A549 (cell line): ENCODE data around the gene CD81. TPM values are rescaled to one million over a fixed set of nuclear protein-coding genes. Genes with fewer than 3 reads are reported as not detected.

Experiments used
- ATAC-seq, 2 experiments: fragments of 200-7000 bp in 1 of 2; fragments of >200 bp in 1 of 2; cut with Nextera tagmentation in 1 of 2; cut with Tn5 transposase in 1 of 2; 3 replicates each; pipeline versions ENCODE4 v1.8.0 to v1.9.1; 2018 to 2020; ENCODE audit warnings: mild to moderate bottlenecking in 1 of 2, moderate library complexity in 1 of 2
- CTCF ChIA-PET: fragments of 300-600 bp; sonication (Branson Sonifier 250); formaldehyde crosslinking; extraction: SDS; loops from one replicate; lab custom pipeline; 2021; ENCODE audit warnings: antibody characterized with exemption, inconsistent platforms; lab: Yijun Ruan, JAX
- POLR2A ChIA-PET: fragments of 350-600 bp; formaldehyde crosslinking; extraction: SDS; loops from one replicate; lab custom pipeline; 2021; ENCODE audit warnings: antibody characterized with exemption, inconsistent platforms; lab: Yijun Ruan, JAX
- DNase-seq, 2 experiments: peaks; one replicate each; pipeline versions ENCODE4 v3.0.0 to v3.0.0-alpha.2; 2011 to 2016; ENCODE audit warnings: low read depth in 1 of 2, low spot score in 1 of 2
- FAIRE-seq: peaks from 2 replicates; lab custom pipeline; 2011; peaks lifted over from hg19 to GRCh38; lab: Jason Lieb, UNC
- H3K27ac ChIP-seq, 2 experiments: fragments of >200 bp; sonication (Bioruptor Twin); formaldehyde crosslinking; 3 replicates each; pipeline ENCODE4 v1.5.1; 2016 to 2017
- H3K4me1 ChIP-seq: fragments of >200 bp; sonication (Bioruptor Twin); formaldehyde crosslinking; 3 replicates; pipeline ENCODE4 v1.6.1; 2016
- H3K4me2 ChIP-seq: fragments of >200 bp; sonication (Bioruptor Twin); formaldehyde crosslinking; 3 replicates; pipeline ENCODE4 v1.6.1; 2016
- H3K4me3 ChIP-seq: fragments of >200 bp; sonication (Bioruptor Twin); formaldehyde crosslinking; 3 replicates; pipeline ENCODE4 v1.5.1; 2016
- H3K9me3 ChIP-seq: fragments of >200 bp; sonication (Bioruptor Twin); formaldehyde crosslinking; 3 replicates; pipeline ENCODE4 v1.6.1; 2016
- BHLHE40 ChIP-seq: IDR thresholded peaks from 2 replicates; pipeline ENCODE4 v1.6.1; 2012; ENCODE audit warnings: low read depth, low read length, inconsistent platforms
- CBX2 ChIP-seq: fragments of 200-600 bp; sonication (generic); IDR thresholded peaks from 2 replicates; pipeline ENCODE4 v1.6.1; 2016; ENCODE audit warnings: low read depth, mild to moderate bottlenecking, borderline replicate concordance
- CBX8 ChIP-seq: fragments of 200-600 bp; sonication (generic); IDR thresholded peaks from 2 replicates; pipeline ENCODE4 v1.6.1; 2016
- CHD2 ChIP-seq: fragments of 150-350 bp; IDR thresholded peaks from 2 replicates; pipeline ENCODE4 v1.6.1; 2014; ENCODE audit warnings: low read length; ENCODE audit not compliant: partially characterized antibody
- EHMT2 ChIP-seq: fragments of 200-600 bp; sonication (generic); IDR thresholded peaks from 2 replicates; pipeline ENCODE4 v1.6.1; 2016; ENCODE audit warnings: antibody characterized with exemption, low read depth, mild to moderate bottlenecking, moderate library complexity
- EP300 ChIP-seq, 2 experiments: fragments of >200 bp; sonication (Bioruptor Twin); formaldehyde crosslinking; IDR thresholded peaks; 2 replicates in 1 of 2; 3 replicates in 1 of 2; pipeline ENCODE4 v1.6.1; 2016 to 2017
- ESRRA ChIP-seq: fragments of 150-350 bp; IDR thresholded peaks from 2 replicates; pipeline ENCODE4 v1.6.1; 2014; ENCODE audit warnings: mild to moderate bottlenecking, low read length, borderline replicate concordance
- FOSB ChIP-seq: fragments of 250-450 bp; sonication (Bioruptor Pico); IDR thresholded peaks from 2 replicates; pipeline ENCODE4 v1.5.0; 2020; ENCODE audit warnings: mild to moderate bottlenecking, moderate library complexity
- FOSL2 ChIP-seq, 2 experiments: fragments of 450-650 bp in 1 of 2; fragments of >200 bp in 1 of 2; sonication (Bioruptor Twin) in 1 of 2; formaldehyde crosslinking; IDR thresholded peaks; 2 replicates each; pipeline versions ENCODE4 v1.5.0 to v1.6.1; 2016 to 2020; ENCODE audit warnings: mild to moderate bottlenecking in 1 of 2, moderate library complexity in 1 of 2
- GATA3 ChIP-seq: IDR thresholded peaks from 2 replicates; pipeline ENCODE4 v1.6.1; 2012; ENCODE audit warnings: borderline replicate concordance
- HES2 ChIP-seq: fragments of >200 bp; sonication (Bioruptor Twin); formaldehyde crosslinking; IDR thresholded peaks from 2 replicates; pipeline ENCODE4 v1.6.1; 2016
- HOXA7 ChIP-seq: fragments of 250-450 bp; sonication (Bioruptor Pico); IDR thresholded peaks from 2 replicates; pipeline ENCODE4 v1.5.0; 2020; ENCODE audit warnings: mild to moderate bottlenecking, moderate library complexity
- HOXB5 ChIP-seq: fragments of 250-450 bp; sonication (Bioruptor Pico); IDR thresholded peaks from 2 replicates; pipeline ENCODE4 v1.5.0; 2020; ENCODE audit warnings: mild to moderate bottlenecking, moderate library complexity
- KDM1A ChIP-seq: fragments of 200-600 bp; sonication (generic); IDR thresholded peaks from 2 replicates; pipeline ENCODE4 v1.6.1; 2016; ENCODE audit warnings: low read depth, mild to moderate bottlenecking
- KDM5A ChIP-seq: fragments of 200-600 bp; sonication (generic); IDR thresholded peaks from 2 replicates; pipeline ENCODE4 v1.6.1; 2016; ENCODE audit warnings: antibody characterized with exemption, mild to moderate bottlenecking
- MYC ChIP-seq: IDR thresholded peaks from 2 replicates; pipeline ENCODE4 v1.6.1; 2012; ENCODE audit warnings: mild to moderate bottlenecking, inconsistent platforms, low read length, improper control_type of control experiment, borderline replicate concordance
- NPAS2 ChIP-seq: fragments of 250-450 bp; sonication (Bioruptor Pico); IDR thresholded peaks from 2 replicates; pipeline ENCODE4 v1.8.0; 2022; ENCODE audit warnings: mild to moderate bottlenecking, moderate library complexity, borderline replicate concordance
- PHF8 ChIP-seq: fragments of 200-600 bp; sonication (generic); IDR thresholded peaks from 2 replicates; pipeline ENCODE4 v1.6.1; 2016; ENCODE audit warnings: low read depth, mild to moderate bottlenecking, antibody characterized with exemption, moderate library complexity, borderline replicate concordance
- POLR2AphosphoS2 ChIP-seq: conservative IDR thresholded peaks from 2 replicates; pipeline ENCODE4 v1.6.1; 2012; ENCODE audit warnings: low read length, improper control_type of control experiment, inconsistent platforms
- RAD21 ChIP-seq, 2 experiments: fragments of >200 bp in 1 of 2; sonication (Bioruptor Twin) in 1 of 2; formaldehyde crosslinking in 1 of 2; IDR thresholded peaks in 1 of 2; conservative IDR thresholded peaks in 1 of 2; 2 replicates in 1 of 2; 3 replicates in 1 of 2; pipeline ENCODE4 v1.6.1; 2012 to 2018; ENCODE audit warnings: inconsistent platforms in 1 of 2
- RARB ChIP-seq: fragments of 250-450 bp; sonication (Bioruptor Pico); IDR thresholded peaks from 2 replicates; pipeline ENCODE4 v1.8.0; 2021; ENCODE audit warnings: mild to moderate bottlenecking, moderate library complexity
- RCOR1 ChIP-seq: fragments of 150-350 bp; IDR thresholded peaks from 2 replicates; pipeline ENCODE4 v1.6.1; 2014; ENCODE audit warnings: antibody characterized with exemption, low read length, low read depth
- RFX5 ChIP-seq: fragments of 450-650 bp; IDR thresholded peaks from 2 replicates; pipeline ENCODE4 v1.7.1; 2014; ENCODE audit warnings: antibody characterized with exemption, mild to moderate bottlenecking, moderate library complexity
- SMC3 ChIP-seq: fragments of >200 bp; sonication (Bioruptor Twin); formaldehyde crosslinking; IDR thresholded peaks from 3 replicates; pipeline ENCODE4 v1.6.1; 2018; ENCODE audit warnings: inconsistent platforms
- TFCP2L1 ChIP-seq: fragments of 250-450 bp; sonication (Bioruptor Pico); IDR thresholded peaks from 2 replicates; pipeline ENCODE4 v1.5.0; 2021; ENCODE audit warnings: mild to moderate bottlenecking
- USF2 ChIP-seq: fragments of 450-650 bp; IDR thresholded peaks from 2 replicates; pipeline ENCODE4 v1.6.1; 2014; ENCODE audit warnings: antibody characterized with exemption
- ZFP36 ChIP-seq: fragments of 450-650 bp; IDR thresholded peaks from 2 replicates; pipeline ENCODE4 v1.6.1; 2014; ENCODE audit warnings: borderline replicate concordance; ENCODE audit not compliant: partially characterized antibody
- ZSCAN20 ChIP-seq: fragments of 250-450 bp; sonication (Bioruptor Pico); IDR thresholded peaks from 2 replicates; pipeline ENCODE4 v1.8.0; 2022; ENCODE audit warnings: mild to moderate bottlenecking, moderate library complexity
- WGBS: methylation state at CpG from one replicate; pipeline ENCODE4 v1.1.6; 2017; ENCODE audit errors: missing lambda C conversion rate; 5-methylcytosine and 5-hydroxymethylcytosine counted together
- polyA plus RNA-seq, 4 experiments: library from polyadenylated mRNA; depleted of rRNA in 3 of 4; stranded (reverse); fragments of >200 nt; fragmentation: RNase III in 1 of 4; extraction: RNeasy Plus Mini Kit Qiagen cat#74134 plus additional on column Dnase treatment in 1 of 4; gene quantifications; 2 replicates in 3 of 4; 3 replicates in 1 of 4; pipeline ENCODE4 v1.2.3, GENCODE V29; 2011 to 2017
- TF ChIP-seq, protein P1 (sequence below): IDR thresholded peaks from 2 replicates; pipeline ENCODE4 v1.6.1; 2012
- TF ChIP-seq, protein P2 (sequence below): IDR thresholded peaks from 2 replicates; pipeline ENCODE4 v1.6.1; 2012; ENCODE audit warnings: low read depth, borderline replicate concordance
- TF ChIP-seq, protein P3 (sequence below): fragments of 150-350 bp; IDR thresholded peaks from 2 replicates; pipeline ENCODE4 v1.6.1; 2014; ENCODE audit warnings: low read depth, mild to moderate bottlenecking, low read length

Gene CD81
- polyA plus RNA-seq, 2 of the 4 experiments (the other 2 are of a cell fraction): 125 to 247 TPM

GRCh38 chr11:2398664-2399355 is 21.7 kb downstream of the CD81 start:
- peaks cover 16% of the 10 kb centered on the region for H3K4me1 ChIP-seq
- POLR2A ChIA-PET: interaction anchor here (2.0 kb wide), 1 partner anchor 21 kb away, joined by 26 read pairs; the partner anchor contains the start of gene CD81
- TF ChIP-seq SMC3 (no peak), ZFP36 (no peak), HES2 (no peak), RAD21 (conservative IDR thresholded peaks at IDR 0.05 in 1 of 2, IDR thresholded peaks at IDR 0.05 in 1 of 2) (no peak), ZSCAN20 (CRISPR knock-in tag) (no peak), EP300 (IDR thresholded peaks at IDR 0.05) (no peak), HOXB5 (CRISPR knock-in tag) (no peak), USF2 (no peak), TFCP2L1 (CRISPR knock-in tag) (no peak), CHD2 (no peak)
- ATAC-seq: no peak
- CTCF ChIA-PET: interaction anchor here (1.0 to 31.0 kb wide), 12 partner anchors 7 to 494 kb away, joined by 3 to 903 read pairs (median 8); partner anchors contain the start of genes C11orf21 and TSPAN32
- DNase-seq: no peak
- no peak for FAIRE-seq
- no peaks in the 10 kb centered on the region for H3K9me3 ChIP-seq
- WGBS: 58% methylated on average over 6 of the region's 7 CpGs
- peak overlapping the region; percentile 89 to 98 for H3K27ac ChIP-seq
- H3K4me2 ChIP-seq: peak overlapping the region; percentile 98
- H3K4me3 ChIP-seq: peak overlapping the region; percentile 60

DNA sequence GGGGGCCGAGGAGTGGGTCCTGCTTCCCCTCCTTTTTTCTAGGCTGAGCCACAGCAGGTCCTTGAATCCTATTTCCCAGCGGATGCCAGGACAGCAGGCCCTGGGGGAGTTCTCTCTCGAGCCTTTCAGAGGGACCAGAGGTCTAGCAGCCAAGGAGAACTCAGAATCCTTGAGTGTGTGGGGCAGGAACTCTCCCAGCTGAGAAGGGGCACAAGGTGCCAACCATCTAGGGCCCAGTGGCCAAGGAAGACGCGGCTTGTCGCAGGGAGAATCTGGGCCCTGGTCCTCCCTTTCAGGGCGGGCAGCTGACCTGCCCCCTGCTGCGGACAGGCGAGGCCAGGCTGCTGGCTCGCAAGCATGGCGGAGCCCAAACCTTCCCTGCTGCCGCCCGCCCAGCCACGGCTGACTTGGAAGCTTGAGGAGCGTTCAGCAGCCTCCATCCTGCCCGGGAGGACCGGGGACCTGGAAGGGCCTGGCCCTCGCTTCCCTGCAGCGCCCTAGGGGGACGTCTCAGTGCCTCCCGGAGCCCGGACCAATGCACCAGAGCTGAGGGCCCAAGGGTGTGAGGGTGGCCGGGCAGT is 22.5 kb downstream of the CD81 start:
- ATAC-seq: peak; percentile 28 to 43
- peak; percentile 31 to 35 for DNase-seq

DNA sequence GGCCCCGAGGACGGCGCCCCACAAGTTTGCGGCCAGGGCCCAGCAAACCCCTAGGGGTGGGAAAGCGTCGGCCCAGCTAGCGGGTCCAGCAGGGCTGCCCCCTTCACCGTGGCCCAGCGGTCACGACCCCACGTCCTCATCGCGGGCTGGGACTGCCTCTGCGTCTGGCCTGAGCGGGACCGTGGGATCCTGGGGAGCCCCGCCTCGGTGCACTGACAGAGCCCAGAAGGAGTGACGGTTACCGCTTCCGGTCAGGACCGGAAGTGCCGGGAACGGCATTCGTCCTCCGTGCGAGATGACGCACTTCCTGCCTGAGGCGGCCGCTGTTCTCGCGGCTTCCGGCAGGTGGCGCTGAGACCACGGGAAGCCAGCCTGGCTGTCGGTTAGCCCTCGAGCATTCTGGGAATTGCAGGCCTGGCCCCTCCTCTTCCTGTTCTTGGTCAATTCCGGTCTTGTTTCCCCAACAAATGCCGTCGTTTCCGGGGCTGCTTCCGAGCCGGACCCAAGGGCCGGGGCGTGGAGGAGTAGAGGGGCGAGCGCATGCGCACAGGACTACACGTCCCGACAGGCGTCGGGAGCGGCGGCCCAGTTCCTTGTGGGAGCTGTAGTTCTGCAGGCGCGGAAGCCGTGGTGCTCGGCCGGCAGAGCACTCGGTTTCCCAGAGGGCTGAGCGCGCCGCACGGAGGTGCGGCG is 23.1 kb downstream of the CD81 start, which contains the start of gene TSSC4:
TSS of gene TSSC4 (plus strand) at position 682 of the 693 bp plus-strand sequence. CDS start 1,884 bp downstream, outside the sequence.
- H3K4me2 ChIP-seq: peak within 1 kb of the TSS; percentile 98
- ChIA-PET CTCF (interaction anchor here (0.6 to 31.0 kb wide), 25 partner anchors 9 to 1415 kb away, joined by 3 to 903 read pairs (median 5); partner anchors contain the start of genes C11orf21 and TSPAN32), POLR2A (interaction anchor here (0.5 to 2.0 kb wide), 7 partner anchors 10 to 1475 kb away, joined by 3 to 26 read pairs (median 3); partner anchors contain the start of genes AP2A2, CD81 and KCNQ1OT1)
- peak; percentile 97 for FAIRE-seq
- under 1% methylated on average over 33 of the region's 66 CpGs for whole genome bisulfite sequencing
- H3K4me1 ChIP-seq: peaks cover 16% of the 10 kb centered on the region
- H3K4me3 ChIP-seq: peak within 1 kb of the TSS; percentile 100
- peak; percentile 86 to 93 for ATAC-seq
- peak; percentile 99 to 100 for DNase-seq
- peak within 1 kb of the TSS; percentile 97 to 98 for H3K27ac ChIP-seq
- H3K9me3 ChIP-seq: no peaks in the 10 kb centered on the region
- TF ChIP-seq HOXB5 (CRISPR knock-in tag) (no peak), FOSL2 (IDR thresholded peaks at IDR 0.05) (no peak), FOSL2 (CRISPR knock-in tag; IDR thresholded peaks at IDR 0.05) (peak; percentile 47), ESRRA (no peak), MYC (no peak; the same call in 1 of the 2 replicates), BHLHE40 (no peak), SMC3 (peak; percentile 51; the same call in 2 of the 3 replicates), NPAS2 (no peak), EHMT2 (no peak), RFX5 (no peak), PHF8 (peak; percentile 88), CBX8 (no peak), RARB (CRISPR knock-in tag) (no peak)
- TF ChIP-seq, protein P1, sequence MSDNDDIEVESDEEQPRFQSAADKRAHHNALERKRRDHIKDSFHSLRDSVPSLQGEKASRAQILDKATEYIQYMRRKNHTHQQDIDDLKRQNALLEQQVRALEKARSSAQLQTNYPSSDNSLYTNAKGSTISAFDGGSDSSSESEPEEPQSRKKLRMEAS: peak; percentile 77; the same call in 1 of the 2 replicates
- TF ChIP-seq, protein P2, sequence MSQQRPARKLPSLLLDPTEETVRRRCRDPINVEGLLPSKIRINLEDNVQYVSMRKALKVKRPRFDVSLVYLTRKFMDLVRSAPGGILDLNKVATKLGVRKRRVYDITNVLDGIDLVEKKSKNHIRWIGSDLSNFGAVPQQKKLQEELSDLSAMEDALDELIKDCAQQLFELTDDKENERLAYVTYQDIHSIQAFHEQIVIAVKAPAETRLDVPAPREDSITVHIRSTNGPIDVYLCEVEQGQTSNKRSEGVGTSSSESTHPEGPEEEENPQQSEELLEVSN: peak; percentile 50; the same call in 1 of the 2 replicates
- TF ChIP-seq, protein P3, sequence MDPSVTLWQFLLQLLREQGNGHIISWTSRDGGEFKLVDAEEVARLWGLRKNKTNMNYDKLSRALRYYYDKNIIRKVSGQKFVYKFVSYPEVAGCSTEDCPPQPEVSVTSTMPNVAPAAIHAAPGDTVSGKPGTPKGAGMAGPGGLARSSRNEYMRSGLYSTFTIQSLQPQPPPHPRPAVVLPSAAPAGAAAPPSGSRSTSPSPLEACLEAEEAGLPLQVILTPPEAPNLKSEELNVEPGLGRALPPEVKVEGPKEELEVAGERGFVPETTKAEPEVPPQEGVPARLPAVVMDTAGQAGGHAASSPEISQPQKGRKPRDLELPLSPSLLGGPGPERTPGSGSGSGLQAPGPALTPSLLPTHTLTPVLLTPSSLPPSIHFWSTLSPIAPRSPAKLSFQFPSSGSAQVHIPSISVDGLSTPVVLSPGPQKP: 0 out of 2 replicates have a peak, but pooled peaks have one; percentile 45

More for the DNA sequence above, 22.5 kb downstream of the CD81 start:
- POLR2A ChIA-PET: interaction anchor here (1.4 to 2.0 kb wide), 2 partner anchors 13 to 22 kb away, joined by 3 to 26 read pairs; partner anchors contain the start of gene CD81
- Histone ChIP-seq H3K4me2 (peak overlapping the region; percentile 98), H3K4me1 (peaks cover 16% of the 10 kb centered on the region), H3K4me3 (peak overlapping the region; percentile 60), H3K9me3 (no peaks in the 10 kb centered on the region), H3K27ac (peak overlapping the region; percentile 89 to 98)
- no peak for FAIRE-seq
- TF ChIP-seq TFCP2L1 (CRISPR knock-in tag) (no peak), CBX2 (no peak), GATA3 (no peak), HOXA7 (0 out of 2 replicates have a peak, but pooled peaks have one; percentile 26), ESRRA (no peak), POLR2AphosphoS2 (peak; percentile 13; the same call in 1 of the 2 replicates), RCOR1 (no peak), KDM5A (0 out of 2 replicates have a peak, but pooled peaks have one; percentile 36), FOSB (CRISPR knock-in tag) (no peak), ZFP36 (no peak), KDM1A (no peak)
- 28% methylated on average over 4 of the region's 23 CpGs for WGBS
- CTCF ChIA-PET: interaction anchor here (0.9 to 31.0 kb wide), 15 partner anchors 8 to 493 kb away, joined by 3 to 903 read pairs (median 10); partner anchors contain the start of genes C11orf21 and TSPAN32
